GM23338 (cell line): ENCODE data around the gene ATP13A4. TPM values are rescaled to one million over a fixed set of nuclear protein-coding genes. Genes with fewer than 3 reads are reported as not detected.

Source experiments
- ATAC-seq: fragments of 200-7000 bp; cut with Tn5 transposase; 3 replicates; pipeline ENCODE4 v1.9.1; 2020
- DNase-seq: peaks from one replicate; pipeline ENCODE4 v3.0.0-alpha.2; 2015; ENCODE audit warnings: low spot score
- H2AFZ ChIP-seq: fragments of 200-600 bp; sonication (generic); 2 replicates; pipeline ENCODE4 v1.8.0; 2016; ENCODE audit warnings: antibody characterized with exemption, mild to moderate bottlenecking, moderate library complexity
- H3F3A ChIP-seq: fragments of 200-600 bp; sonication (generic); replicated peaks from 2 replicates; pipeline ENCODE4 v1.8.0; 2017; ENCODE audit warnings: antibody characterized with exemption, mixed run types, low read depth
- H3K27ac ChIP-seq: fragments of 200-600 bp; sonication (generic); 2 replicates; pipeline ENCODE4 v1.6.1; 2016; ENCODE audit warnings: low read depth
- H3K27me3 ChIP-seq: fragments of 200-600 bp; sonication (generic); 2 replicates; pipeline ENCODE4 v1.8.0; 2016; ENCODE audit warnings: mild to moderate bottlenecking, mixed run types, moderate library complexity; ENCODE audit not compliant: insufficient read depth
- H3K36me3 ChIP-seq: fragments of 200-600 bp; sonication (generic); 2 replicates; pipeline ENCODE4 v1.8.0; 2016; ENCODE audit warnings: mild to moderate bottlenecking; ENCODE audit not compliant: insufficient read depth
- H3K4me1 ChIP-seq: fragments of 200-600 bp; sonication (generic); 2 replicates; pipeline ENCODE4 v1.8.0; 2016; ENCODE audit warnings: mild to moderate bottlenecking, moderate library complexity; ENCODE audit not compliant: insufficient read depth
- H3K4me2 ChIP-seq: fragments of 200-600 bp; sonication (generic); 2 replicates; pipeline ENCODE4 v1.7.1; 2017; ENCODE audit warnings: mixed run types
- H3K4me3 ChIP-seq: fragments of 200-600 bp; sonication (generic); 2 replicates; pipeline ENCODE4 v1.6.1; 2016; ENCODE audit warnings: mixed run types
- H3K79me2 ChIP-seq: fragments of 200-600 bp; sonication (generic); replicated peaks from 2 replicates; pipeline ENCODE4 v1.8.0; 2017; ENCODE audit warnings: mild to moderate bottlenecking; ENCODE audit not compliant: insufficient read depth
- H3K9me2 ChIP-seq: fragments of 200-600 bp; sonication (generic); 2 replicates; pipeline ENCODE4 v1.8.0; 2017; ENCODE audit not compliant: insufficient read depth
- H4K20me1 ChIP-seq: fragments of 200-600 bp; sonication (generic); replicated peaks from 2 replicates; pipeline ENCODE4 v1.8.0; 2017; ENCODE audit warnings: mild to moderate bottlenecking; ENCODE audit not compliant: insufficient read depth
- H3K27ac Mint-ChIP-seq: 2 replicates; pipeline ENCODE4 v1.8.0; 2020; ENCODE audit warnings: inconsistent platforms, mild to moderate bottlenecking, moderate library complexity, mixed read lengths
- H3K27me3 Mint-ChIP-seq: 3 replicates; pipeline ENCODE4 v1.8.0; 2022; ENCODE audit warnings: low read depth, mild to moderate bottlenecking, moderate library complexity, mixed read lengths, inconsistent platforms; ENCODE audit not compliant: insufficient read depth, poor library complexity
- H3K36me3 Mint-ChIP-seq: 3 replicates; pipeline ENCODE4 v1.8.0; 2021; ENCODE audit warnings: low read depth, mild to moderate bottlenecking, inconsistent platforms, moderate library complexity, mixed read lengths
- H3K4me1 Mint-ChIP-seq: 3 replicates; pipeline ENCODE4 v1.8.0; 2020; ENCODE audit warnings: mild to moderate bottlenecking, inconsistent platforms, mixed read lengths
- H3K4me3 Mint-ChIP-seq: 3 replicates; pipeline ENCODE4 v1.8.0; 2021; ENCODE audit warnings: moderate library complexity, mild to moderate bottlenecking, inconsistent platforms, mixed read lengths
- H3K9me3 Mint-ChIP-seq: 3 replicates; pipeline ENCODE4 v1.8.0; 2020; ENCODE audit warnings: moderate library complexity, mild to moderate bottlenecking, inconsistent platforms, mixed read lengths
- CREB1 ChIP-seq: fragments of 250-450 bp; sonication (Bioruptor Pico); IDR thresholded peaks from 2 replicates; pipeline ENCODE4 v1.5.0; 2020; ENCODE audit warnings: low read depth, mild to moderate bottlenecking, moderate library complexity
- CTCF ChIP-seq, 2 experiments: fragments of 200-600 bp in 1 of 2; sonication (generic) in 1 of 2; conservative IDR thresholded peaks; 2 replicates each; pipeline versions ENCODE4 v1.5.1 to v1.6.1; 2016 to 2017; ENCODE audit warnings: antibody characterized with exemption in 2 of 2, low read depth in 2 of 2, mild to moderate bottlenecking in 2 of 2, moderate library complexity in 1 of 2
- ETS1 ChIP-seq: IDR thresholded peaks from 2 replicates; pipeline ENCODE4 v1.6.1; 2016; ENCODE audit warnings: antibody characterized with exemption
- EZH2 ChIP-seq: fragments of 200-600 bp; sonication (generic); IDR thresholded peaks from one replicate; pipeline ENCODE4 v1.8.0; 2017; ENCODE audit warnings: antibody characterized with exemption, mild to moderate bottlenecking, low read depth; ENCODE audit not compliant: unreplicated experiment
- EZH2phosphoT487 ChIP-seq: fragments of 200-600 bp; sonication (generic); IDR thresholded peaks from one replicate; pipeline ENCODE4 v1.8.1; 2018; ENCODE audit warnings: antibody characterized with exemption; ENCODE audit not compliant: unreplicated experiment
- POLR2AphosphoS5 ChIP-seq: IDR thresholded peaks from 2 replicates; pipeline ENCODE4 v1.6.1; 2016; ENCODE audit warnings: antibody characterized with exemption, low read depth
- REST ChIP-seq: IDR thresholded peaks from one replicate; pipeline ENCODE4 v1.6.1; 2018; ENCODE audit warnings: antibody characterized with exemption; ENCODE audit not compliant: unreplicated experiment
- STAT1 ChIP-seq: IDR thresholded peaks from one replicate; pipeline ENCODE4 v1.6.1; 2016; ENCODE audit warnings: antibody characterized with exemption; ENCODE audit not compliant: unreplicated experiment
- ZNF114 ChIP-seq: fragments of 250-450 bp; sonication (Bioruptor Pico); IDR thresholded peaks from 2 replicates; pipeline ENCODE4 v1.5.0; 2020; ENCODE audit warnings: mild to moderate bottlenecking, moderate library complexity
- ZNF462 ChIP-seq: fragments of 250-450 bp; sonication (Bioruptor Pico); IDR thresholded peaks from 2 replicates; pipeline ENCODE4 v1.5.0; 2020; ENCODE audit warnings: mild to moderate bottlenecking, moderate library complexity
- polyA plus RNA-seq: library from polyadenylated mRNA; unstranded; fragments of >200 nt; fragmentation: Nextera tagmentation; extraction: Ambion mirVana; gene quantifications from 2 replicates; pipeline ENCODE4 v1.2.1, GENCODE V29; 2016
- total RNA-seq: library from RNA; depleted of rRNA; stranded (reverse); fragments of >200 nt; shearing (Covaris generic); gene quantifications from 2 replicates; pipeline ENCODE4 v1.2.3, GENCODE V29; 2014

The ATP13A4 gene
- total and polyA plus RNA-seq, 2 experiments from 2014 or later: not detected

GRCh38 chr3:193552923-193553322 lies 1.8 kb downstream of the ATP13A4 start:
- H3K27ac Mint-ChIP-seq: no peak overlapping the region
- H2AFZ ChIP-seq: no peak overlapping the region
- no peaks in the 10 kb centered on the region for H3K4me1 ChIP-seq
- DNase-seq (no peak), ATAC-seq (no peak)
- no peaks in the 10 kb centered on the region for H3K27me3 ChIP-seq
- H3K9me2 ChIP-seq: no peaks in the 10 kb centered on the region
- H4K20me1 ChIP-seq: no peaks in the 10 kb centered on the region
- H3K4me1 Mint-ChIP-seq: peaks cover 27% of the 10 kb centered on the region
- no peak for TF ChIP-seq EZH2
- TF ChIP-seq ZNF462: no peak
- TF ChIP-seq CTCF (conservative IDR thresholded peaks at IDR 0.05; ENCODE audit: low read depth in 2 of 2): no peak
- TF ChIP-seq POLR2AphosphoS5: no peak
- no peak for TF ChIP-seq EZH2phosphoT487
- no peak for TF ChIP-seq REST
- TF ChIP-seq STAT1: no peak
- TF ChIP-seq ETS1: no peak
- TF ChIP-seq CREB1 (CRISPR knock-in tag): no peak
- TF ChIP-seq ZNF114 (CRISPR knock-in tag): no peak
- H3F3A ChIP-seq: no peaks in the 10 kb centered on the region
- H3K27me3 Mint-ChIP-seq: no peaks in the 10 kb centered on the region
- H3K4me2 ChIP-seq: no peak overlapping the region
- no peaks in the 10 kb centered on the region for H3K36me3 Mint-ChIP-seq
- no peaks in the 10 kb centered on the region for H3K9me3 Mint-ChIP-seq
- no peak overlapping the region for H3K4me3 Mint-ChIP-seq
- no peaks in the 10 kb centered on the region for H3K79me2 ChIP-seq
- H3K27ac ChIP-seq: no peak overlapping the region
- no peak overlapping the region for H3K4me3 ChIP-seq
- no peaks in the 10 kb centered on the region for H3K36me3 ChIP-seq
